ENCODE measurements around the gene PYHIN1. TPM values are rescaled to one million over a fixed set of nuclear protein-coding genes. Genes with fewer than 3 reads are reported as not detected.

Gene PYHIN1
- total and polyA plus RNA-seq, 2 of the 8 experiments (the other 6 are each of a cell fraction or from before 2014, with no cell fraction given), result not detected

- TF ChIP-seq, protein P1, sequence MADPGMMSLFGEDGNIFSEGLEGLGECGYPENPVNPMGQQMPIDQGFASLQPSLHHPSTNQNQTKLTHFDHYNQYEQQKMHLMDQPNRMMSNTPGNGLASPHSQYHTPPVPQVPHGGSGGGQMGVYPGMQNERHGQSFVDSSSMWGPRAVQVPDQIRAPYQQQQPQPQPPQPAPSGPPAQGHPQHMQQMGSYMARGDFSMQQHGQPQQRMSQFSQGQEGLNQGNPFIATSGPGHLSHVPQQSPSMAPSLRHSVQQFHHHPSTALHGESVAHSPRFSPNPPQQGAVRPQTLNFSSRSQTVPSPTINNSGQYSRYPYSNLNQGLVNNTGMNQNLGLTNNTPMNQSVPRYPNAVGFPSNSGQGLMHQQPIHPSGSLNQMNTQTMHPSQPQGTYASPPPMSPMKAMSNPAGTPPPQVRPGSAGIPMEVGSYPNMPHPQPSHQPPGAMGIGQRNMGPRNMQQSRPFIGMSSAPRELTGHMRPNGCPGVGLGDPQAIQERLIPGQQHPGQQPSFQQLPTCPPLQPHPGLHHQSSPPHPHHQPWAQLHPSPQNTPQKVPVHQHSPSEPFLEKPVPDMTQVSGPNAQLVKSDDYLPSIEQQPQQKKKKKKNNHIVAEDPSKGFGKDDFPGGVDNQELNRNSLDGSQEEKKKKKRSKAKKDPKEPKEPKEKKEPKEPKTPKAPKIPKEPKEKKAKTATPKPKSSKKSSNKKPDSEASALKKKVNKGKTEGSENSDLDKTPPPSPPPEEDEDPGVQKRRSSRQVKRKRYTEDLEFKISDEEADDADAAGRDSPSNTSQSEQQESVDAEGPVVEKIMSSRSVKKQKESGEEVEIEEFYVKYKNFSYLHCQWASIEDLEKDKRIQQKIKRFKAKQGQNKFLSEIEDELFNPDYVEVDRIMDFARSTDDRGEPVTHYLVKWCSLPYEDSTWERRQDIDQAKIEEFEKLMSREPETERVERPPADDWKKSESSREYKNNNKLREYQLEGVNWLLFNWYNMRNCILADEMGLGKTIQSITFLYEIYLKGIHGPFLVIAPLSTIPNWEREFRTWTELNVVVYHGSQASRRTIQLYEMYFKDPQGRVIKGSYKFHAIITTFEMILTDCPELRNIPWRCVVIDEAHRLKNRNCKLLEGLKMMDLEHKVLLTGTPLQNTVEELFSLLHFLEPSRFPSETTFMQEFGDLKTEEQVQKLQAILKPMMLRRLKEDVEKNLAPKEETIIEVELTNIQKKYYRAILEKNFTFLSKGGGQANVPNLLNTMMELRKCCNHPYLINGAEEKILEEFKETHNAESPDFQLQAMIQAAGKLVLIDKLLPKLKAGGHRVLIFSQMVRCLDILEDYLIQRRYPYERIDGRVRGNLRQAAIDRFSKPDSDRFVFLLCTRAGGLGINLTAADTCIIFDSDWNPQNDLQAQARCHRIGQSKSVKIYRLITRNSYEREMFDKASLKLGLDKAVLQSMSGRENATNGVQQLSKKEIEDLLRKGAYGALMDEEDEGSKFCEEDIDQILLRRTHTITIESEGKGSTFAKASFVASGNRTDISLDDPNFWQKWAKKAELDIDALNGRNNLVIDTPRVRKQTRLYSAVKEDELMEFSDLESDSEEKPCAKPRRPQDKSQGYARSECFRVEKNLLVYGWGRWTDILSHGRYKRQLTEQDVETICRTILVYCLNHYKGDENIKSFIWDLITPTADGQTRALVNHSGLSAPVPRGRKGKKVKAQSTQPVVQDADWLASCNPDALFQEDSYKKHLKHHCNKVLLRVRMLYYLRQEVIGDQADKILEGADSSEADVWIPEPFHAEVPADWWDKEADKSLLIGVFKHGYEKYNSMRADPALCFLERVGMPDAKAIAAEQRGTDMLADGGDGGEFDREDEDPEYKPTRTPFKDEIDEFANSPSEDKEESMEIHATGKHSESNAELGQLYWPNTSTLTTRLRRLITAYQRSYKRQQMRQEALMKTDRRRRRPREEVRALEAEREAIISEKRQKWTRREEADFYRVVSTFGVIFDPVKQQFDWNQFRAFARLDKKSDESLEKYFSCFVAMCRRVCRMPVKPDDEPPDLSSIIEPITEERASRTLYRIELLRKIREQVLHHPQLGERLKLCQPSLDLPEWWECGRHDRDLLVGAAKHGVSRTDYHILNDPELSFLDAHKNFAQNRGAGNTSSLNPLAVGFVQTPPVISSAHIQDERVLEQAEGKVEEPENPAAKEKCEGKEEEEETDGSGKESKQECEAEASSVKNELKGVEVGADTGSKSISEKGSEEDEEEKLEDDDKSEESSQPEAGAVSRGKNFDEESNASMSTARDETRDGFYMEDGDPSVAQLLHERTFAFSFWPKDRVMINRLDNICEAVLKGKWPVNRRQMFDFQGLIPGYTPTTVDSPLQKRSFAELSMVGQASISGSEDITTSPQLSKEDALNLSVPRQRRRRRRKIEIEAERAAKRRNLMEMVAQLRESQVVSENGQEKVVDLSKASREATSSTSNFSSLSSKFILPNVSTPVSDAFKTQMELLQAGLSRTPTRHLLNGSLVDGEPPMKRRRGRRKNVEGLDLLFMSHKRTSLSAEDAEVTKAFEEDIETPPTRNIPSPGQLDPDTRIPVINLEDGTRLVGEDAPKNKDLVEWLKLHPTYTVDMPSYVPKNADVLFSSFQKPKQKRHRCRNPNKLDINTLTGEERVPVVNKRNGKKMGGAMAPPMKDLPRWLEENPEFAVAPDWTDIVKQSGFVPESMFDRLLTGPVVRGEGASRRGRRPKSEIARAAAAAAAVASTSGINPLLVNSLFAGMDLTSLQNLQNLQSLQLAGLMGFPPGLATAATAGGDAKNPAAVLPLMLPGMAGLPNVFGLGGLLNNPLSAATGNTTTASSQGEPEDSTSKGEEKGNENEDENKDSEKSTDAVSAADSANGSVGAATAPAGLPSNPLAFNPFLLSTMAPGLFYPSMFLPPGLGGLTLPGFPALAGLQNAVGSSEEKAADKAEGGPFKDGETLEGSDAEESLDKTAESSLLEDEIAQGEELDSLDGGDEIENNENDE (IDR thresholded peaks at IDR 0.05; ENCODE audit: insufficient replicate concordance, low read length), result no peak
- TF ChIP-seq BRCA1 (IDR thresholded peaks at IDR 0.05; ENCODE audit: low read depth, low read length) (no peak), RFX5 (IDR thresholded peaks at IDR 0.05; ENCODE audit: borderline replicate concordance, low read depth, low read length) (no peak), SIX5 (IDR thresholded peaks at IDR 0.05; ENCODE audit: low read depth, low read length) (no peak)
These were observed 92.4 kb downstream of the PYHIN1 start (continued) for GRCh38 chr1:159023723-159024122.

Measured in H1 (cell line).